Loucy (cell line): Measurements from ENCODE around the gene KRTAP1-5.

ENCODE experiments used
- EZH2phosphoT487 ChIP-seq: fragments of 200-600 bp; IDR thresholded peaks from 2 replicates; pipeline ENCODE4 v1.6.1; 2018; ENCODE audit warnings: antibody characterized with exemption, mild to moderate bottlenecking, moderate library complexity, borderline replicate concordance
- TF ChIP-seq, protein P1 (sequence below): fragments of 200-600 bp; sonication (generic); conservative IDR thresholded peaks from 2 replicates; pipeline ENCODE4 v1.5.1; 2014; ENCODE audit warnings: mild to moderate bottlenecking, antibody characterized with exemption, low read length

DNA sequence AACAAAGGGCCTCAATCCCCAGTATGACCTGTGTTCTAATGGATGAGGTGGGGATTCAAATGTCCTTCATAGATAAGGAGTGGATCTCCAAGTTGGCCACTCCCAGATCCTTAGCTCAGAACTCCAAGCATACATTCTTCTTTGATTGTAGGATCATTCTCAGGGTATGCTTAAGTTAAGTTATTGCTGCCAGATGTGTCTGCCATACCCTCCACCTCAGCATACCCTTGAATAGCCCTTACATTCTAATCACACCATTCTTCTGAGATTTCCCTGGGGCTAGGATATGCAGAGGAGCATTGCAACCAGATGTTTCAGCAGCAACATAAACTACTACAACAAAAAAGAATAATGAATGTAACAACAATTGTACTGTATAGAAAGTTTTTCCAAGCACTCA, 40.3 kb upstream of the KRTAP1-5 start:
- TF ChIP-seq, protein P1, sequence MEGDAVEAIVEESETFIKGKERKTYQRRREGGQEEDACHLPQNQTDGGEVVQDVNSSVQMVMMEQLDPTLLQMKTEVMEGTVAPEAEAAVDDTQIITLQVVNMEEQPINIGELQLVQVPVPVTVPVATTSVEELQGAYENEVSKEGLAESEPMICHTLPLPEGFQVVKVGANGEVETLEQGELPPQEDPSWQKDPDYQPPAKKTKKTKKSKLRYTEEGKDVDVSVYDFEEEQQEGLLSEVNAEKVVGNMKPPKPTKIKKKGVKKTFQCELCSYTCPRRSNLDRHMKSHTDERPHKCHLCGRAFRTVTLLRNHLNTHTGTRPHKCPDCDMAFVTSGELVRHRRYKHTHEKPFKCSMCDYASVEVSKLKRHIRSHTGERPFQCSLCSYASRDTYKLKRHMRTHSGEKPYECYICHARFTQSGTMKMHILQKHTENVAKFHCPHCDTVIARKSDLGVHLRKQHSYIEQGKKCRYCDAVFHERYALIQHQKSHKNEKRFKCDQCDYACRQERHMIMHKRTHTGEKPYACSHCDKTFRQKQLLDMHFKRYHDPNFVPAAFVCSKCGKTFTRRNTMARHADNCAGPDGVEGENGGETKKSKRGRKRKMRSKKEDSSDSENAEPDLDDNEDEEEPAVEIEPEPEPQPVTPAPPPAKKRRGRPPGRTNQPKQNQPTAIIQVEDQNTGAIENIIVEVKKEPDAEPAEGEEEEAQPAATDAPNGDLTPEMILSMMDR = no peak
- TF ChIP-seq EZH2phosphoT487 = no peak
